D721Med (cell line): Measurements from ENCODE around the gene GPR89A.
"Not testable (repeated sequence)": the region's sequence is repeated elsewhere in the genome, so short reads cannot be mapped to it uniquely, and the experiment has no call there.

Experiments used
- DNase-seq: peaks from one replicate; pipeline ENCODE4 v3.0.0; 2011; ENCODE audit warnings: low spot score; ENCODE audit not compliant: insufficient read length
- FAIRE-seq: peaks from 2 replicates; lab custom pipeline; 2011; peaks lifted over from hg19 to GRCh38; lab: Jason Lieb, UNC
- CTCF ChIP-seq: IDR thresholded peaks from 2 replicates; pipeline ENCODE4 v1.5.1; 2012; ENCODE audit warnings: mild to moderate bottlenecking, control low read depth; ENCODE audit not compliant: insufficient read depth; ENCODE audit errors: missing control alignments

GPR89A gene

GRCh38 chr1:145716641-145717345 lies 109.0 kb downstream of the GPR89A start:
- no peak for TF ChIP-seq CTCF
- FAIRE-seq = no peak
- DNase-seq = no peak

DNA sequence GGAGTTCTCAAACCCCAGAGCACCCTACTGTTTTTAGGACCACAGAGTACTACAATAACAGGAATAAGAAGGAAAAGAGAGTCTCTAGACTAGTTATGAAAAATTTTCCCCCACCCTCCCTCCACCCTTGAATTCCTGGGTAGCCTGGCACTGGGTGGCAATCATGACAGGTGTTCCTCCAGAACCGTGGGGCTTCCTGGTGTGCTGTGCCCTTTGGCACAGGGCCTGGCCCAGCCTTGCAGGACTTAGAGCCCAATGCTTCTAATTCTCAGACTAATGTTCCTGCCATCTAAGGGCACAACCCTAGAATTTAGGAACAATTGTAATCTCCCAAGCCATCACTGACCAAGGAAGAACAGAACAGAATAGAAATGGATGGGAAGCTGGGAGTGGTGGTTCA lies 110.0 kb downstream of the GPR89A start:
- DNase-seq (no peak), FAIRE-seq (no peak)
- no peak for TF ChIP-seq CTCF

- not testable (repeated sequence) for FAIRE-seq, DNase-seq
Measured at GRCh38 chr1:145718465-145718864, 110.7 kb downstream of the GPR89A start.

DNA sequence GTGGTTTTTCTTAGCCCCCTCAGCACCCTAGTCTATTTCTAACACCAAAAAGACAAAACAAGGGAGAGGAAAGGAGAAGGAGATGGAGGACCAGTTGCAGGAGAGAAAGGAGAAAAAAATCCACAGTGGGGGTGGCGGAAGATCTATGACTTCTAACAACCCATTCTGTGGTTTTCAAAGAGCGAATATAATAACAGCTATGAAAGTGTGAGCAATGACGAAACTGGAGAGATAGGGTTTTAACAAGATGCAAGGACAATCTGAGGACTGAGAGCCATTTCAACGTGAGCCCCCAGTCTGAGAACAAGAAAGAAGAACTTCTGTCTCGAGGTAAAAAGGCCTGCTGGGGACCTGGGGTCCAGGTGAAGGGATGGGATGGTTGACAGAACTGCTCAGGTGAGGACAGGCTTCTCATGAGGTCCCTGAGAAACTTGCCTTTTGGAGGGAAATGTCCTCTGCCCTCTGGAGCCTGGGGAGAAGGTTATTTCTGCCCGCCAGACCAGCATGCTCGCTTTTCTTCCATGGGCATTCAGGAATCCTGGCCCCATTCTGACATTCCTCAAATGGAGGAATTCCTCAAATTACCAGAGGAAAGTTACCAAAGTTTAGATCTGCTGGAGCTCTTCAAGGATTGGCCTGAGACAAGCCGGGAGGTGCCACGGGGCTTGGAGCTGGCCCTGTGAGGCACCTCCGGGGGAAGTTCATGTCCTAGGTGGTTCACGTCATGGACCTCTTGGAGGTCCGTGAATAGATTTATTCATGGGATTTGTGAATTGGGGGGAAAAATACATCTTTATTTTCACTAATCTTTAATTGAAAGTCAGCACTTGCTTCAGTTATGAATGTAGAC lies 111.7 kb downstream of the GPR89A start, which contains the start of gene CD160:
CD160 (plus strand) TSS at position 270 of the 850 bp plus-strand sequence. CDS start 8,829 bp downstream, outside the sequence.
- FAIRE-seq (no peak), DNase-seq (no peak)
- no peak for TF ChIP-seq CTCF
